ENCODE data around the gene PPP1R9A.

- TF ChIP-seq MXI1 (conservative IDR thresholded peaks at IDR 0.05; ENCODE audit: poor library complexity, severe bottlenecking) = no peak
- no peak for TF ChIP-seq CTCF (IDR thresholded peaks at IDR 0.05; ENCODE audit: poor library complexity, severe bottlenecking)
Measured at GRCh38 chr7:95209788-95210187, 302.4 kb downstream of the PPP1R9A start.

All from neural cell (in vitro differentiated cells).